GM19467 (cell line): Measurements from ENCODE around the gene RAP1B.

ENCODE experiments used
- ATAC-seq: cut with Tn5 transposase; IDR thresholded peaks from one replicate; pipeline ENCODE4 v1.9.1; 2021; ENCODE audit warnings: mild to moderate bottlenecking, moderate library complexity; ENCODE audit not compliant: unreplicated experiment

RAP1B gene

DNA sequence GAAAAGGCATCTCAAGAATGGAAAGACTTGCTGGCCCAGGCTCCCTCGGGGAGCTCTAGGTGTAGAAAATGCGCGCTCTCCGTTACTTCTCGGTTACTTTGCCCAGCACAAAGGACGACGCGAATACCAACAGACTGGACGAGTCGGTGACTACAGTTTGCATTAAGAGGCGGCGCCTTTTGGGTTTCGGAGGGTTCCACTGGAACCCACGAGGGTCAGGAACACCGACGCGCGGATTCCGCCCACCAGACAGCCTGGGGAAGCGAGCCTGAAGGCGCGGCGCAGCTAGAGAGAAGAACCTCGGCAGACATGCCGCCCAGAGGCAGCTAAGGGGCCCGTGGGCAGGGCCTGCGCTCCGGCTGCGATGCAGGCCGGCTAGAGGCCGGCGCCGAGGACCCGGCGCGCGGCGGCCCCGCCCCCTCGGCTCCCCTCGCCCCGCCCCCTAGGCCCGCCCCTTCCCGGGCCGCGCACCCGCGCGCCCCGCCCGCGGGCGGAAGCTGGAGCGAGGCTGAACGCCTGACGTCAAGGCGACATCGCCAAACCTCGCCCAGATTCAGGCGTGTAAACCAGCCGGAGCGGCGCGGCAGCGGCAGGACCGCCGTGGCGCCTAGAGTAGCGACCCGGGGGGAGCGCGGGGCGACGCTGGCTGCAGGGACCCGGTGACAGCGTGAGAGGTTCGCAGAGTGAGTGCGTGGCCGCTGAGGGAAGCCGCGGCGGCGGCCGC, at the start of gene RAP1B:
Gene RAP1B (plus strand): TSS at position 530 of the 724 bp plus-strand sequence. CDS start 37,826 bp downstream, outside the sequence.
- ATAC-seq = peak; percentile 82

- ATAC-seq = no peak
Measured at GRCh38 chr12:68561830-68562229, 48.9 kb upstream of the RAP1B start.

- no peak for ATAC-seq
Measured at GRCh38 chr12:68564166-68564565, 46.5 kb upstream of the RAP1B start.

GRCh38 chr12:68565391-68565903, 45.3 kb upstream of the RAP1B start:
- no peak for ATAC-seq

GRCh38 chr12:68568922-68569569, 41.7 kb upstream of the RAP1B start:
- no peak for ATAC-seq

DNA sequence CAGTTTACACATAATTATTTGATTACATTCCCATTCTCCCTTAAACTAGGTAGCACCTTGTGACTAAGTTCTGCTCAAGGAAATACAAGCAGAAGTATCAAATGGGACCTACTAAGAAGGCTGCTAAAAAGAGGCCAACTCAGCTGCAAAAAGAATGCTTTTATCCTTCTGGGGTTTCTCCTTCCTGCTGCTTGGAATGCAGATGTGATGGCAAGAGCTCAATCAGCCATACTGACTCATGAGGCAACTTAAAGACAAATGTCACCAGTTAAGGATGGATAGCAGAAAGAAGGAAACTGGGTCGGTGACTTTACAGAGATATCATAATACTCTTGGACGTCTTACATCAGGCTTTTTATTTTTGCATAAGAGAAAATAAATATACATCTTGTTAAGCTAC, 38.0 kb upstream of the RAP1B start:
- ATAC-seq = no peak

GRCh38 chr12:68573406-68573805, 37.3 kb upstream of the RAP1B start:
- no peak for ATAC-seq

- no peak for ATAC-seq
Measured at GRCh38 chr12:68577949-68578348, 32.8 kb upstream of the RAP1B start.

DNA sequence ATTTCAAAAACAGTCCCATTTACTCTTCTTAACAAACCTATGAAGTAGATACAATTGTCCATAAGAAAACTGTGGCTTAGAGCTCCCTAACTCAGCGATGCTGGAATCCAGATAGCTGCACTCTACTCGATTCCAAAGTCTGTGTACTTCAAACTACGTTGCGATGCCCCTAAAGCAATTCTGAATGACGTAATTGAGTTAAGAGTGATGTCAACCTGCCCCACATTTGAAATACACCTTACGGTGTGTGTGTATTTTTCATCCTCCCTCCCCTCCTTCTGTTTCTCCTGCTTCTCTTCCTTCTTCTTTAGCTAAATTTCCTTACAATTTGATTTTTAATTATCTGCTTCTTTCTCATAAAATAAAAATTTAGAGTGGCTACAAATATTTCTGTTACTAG, 31.9 kb upstream of the RAP1B start:
- ATAC-seq = no peak

- no peak for ATAC-seq
Measured at GRCh38 chr12:68579254-68579653, 31.4 kb upstream of the RAP1B start.

GRCh38 chr12:68580911-68581310, 29.8 kb upstream of the RAP1B start:
- no peak for ATAC-seq

- ATAC-seq = no peak
Measured at GRCh38 chr12:68581926-68582325, 28.8 kb upstream of the RAP1B start.

DNA sequence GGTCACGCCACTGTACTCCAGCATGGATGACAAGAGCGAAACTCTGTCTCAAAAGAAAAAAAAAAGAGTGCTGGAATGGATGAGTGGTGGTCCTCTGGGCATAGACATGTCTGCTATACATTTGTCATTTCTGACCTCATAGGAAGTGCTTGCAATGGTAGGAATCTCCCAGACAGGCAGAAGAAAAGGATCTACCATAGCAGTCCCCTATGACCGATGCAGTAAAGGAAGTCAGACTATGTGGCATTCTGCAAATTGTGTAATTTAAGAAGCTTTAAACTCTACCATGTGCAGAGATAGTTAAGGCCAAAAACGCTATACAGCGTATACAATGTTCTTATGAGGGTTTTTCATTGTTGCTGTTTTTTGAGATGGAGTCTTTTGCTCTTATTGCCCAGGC, 24.7 kb upstream of the RAP1B start:
- ATAC-seq = no peak

DNA sequence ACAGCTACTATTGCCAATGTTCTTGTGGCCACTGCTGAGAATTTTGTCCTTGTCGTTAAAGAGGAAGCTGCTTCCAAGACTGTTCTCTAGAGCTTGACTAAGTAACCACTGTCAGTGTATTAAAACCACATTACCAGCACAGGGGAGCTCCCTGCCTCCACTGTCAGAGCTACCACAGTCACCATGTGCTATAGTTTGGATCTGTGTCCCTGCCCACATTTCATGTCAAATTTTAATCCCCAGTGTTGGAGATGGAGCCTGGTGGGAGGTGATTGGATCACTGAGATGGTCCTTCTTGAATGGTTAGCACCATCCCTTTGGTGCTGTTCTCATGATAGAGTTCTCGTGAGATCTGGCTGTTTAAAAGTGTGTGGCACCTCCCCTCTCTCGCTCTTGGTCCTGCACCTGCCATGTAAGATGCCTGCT, 23.2 kb upstream of the RAP1B start:
- no peak for ATAC-seq

DNA sequence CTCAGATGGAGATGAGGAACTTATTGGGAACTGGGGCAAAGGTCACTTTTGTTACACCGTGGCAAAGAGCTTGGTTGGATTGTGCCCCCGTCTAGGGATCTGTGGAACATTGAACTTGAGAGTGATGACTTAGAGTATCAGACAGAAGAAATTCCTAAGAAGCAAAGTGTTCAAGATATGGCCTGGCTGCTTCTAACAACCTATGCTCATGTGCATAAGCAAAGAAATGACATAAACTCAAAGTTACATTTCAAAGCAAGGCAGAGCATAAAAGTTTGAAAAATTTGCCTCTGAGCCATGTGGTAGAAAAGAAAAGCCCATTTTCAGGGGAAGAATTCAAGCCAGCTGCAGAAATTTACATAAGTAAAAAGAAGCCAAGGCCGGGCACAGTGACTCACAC, 21.5 kb upstream of the RAP1B start:
- no peak for ATAC-seq

GRCh38 chr12:68591734-68592418, 18.8 kb upstream of the RAP1B start:
- ATAC-seq = no peak

- no peak for ATAC-seq
Measured at GRCh38 chr12:68595241-68595640, 15.5 kb upstream of the RAP1B start.

DNA sequence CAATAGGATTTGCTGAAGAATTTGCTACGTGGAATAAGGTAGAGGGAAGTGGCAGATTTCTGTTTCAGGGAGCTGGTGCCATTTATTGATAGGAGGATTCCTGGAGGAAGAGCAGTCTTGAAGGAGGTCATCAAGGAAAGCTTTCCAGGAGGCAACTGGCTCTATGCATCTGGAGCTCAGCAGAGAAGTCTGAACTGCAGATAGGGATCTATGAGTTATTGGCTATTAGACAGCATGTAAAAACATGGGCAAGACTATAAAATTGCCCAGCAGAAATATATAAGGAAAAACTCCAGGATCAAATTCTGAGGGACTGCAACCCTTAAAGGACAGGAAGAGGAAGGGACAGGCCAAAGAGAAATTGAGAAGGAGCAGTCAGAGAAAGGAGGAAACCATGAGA, 8.9 kb upstream of the RAP1B start:
- no peak for ATAC-seq

DNA sequence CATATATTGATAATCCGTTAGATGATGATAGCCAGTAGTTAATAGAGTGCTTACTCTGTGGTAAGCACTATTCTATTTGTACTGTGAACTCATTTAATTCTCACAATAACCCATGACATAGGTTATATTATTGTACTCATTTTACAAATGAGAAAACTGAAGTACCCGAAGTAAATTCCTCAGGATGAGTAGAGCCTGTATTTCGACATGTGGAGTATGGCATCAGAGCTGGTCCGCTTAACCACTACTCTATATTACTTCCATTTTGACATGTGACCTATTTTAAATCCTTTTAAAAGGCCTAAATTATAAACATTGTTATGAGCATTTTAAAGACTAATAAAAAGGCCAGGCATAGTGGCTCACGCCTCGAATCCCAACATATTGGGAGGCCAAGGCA, 8.0 kb upstream of the RAP1B start:
- ATAC-seq = no peak

DNA sequence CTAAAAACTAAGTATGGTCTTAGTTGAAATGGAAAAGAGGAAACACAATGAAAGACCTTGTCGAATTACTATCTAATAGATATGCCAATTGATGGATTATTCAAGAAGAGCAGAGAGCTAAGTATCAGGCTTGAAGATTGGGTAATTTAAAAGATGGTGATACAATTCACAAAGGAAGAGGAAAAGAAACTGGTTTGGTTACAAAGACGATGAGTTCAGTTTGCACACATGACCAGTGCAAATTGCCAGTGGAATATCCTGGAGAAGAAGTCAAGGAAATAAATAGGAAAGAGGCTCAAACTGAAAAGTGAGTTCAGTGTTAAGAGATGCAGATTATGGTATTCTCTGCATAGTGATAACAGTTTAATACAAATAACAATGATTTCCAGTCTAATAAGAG, 2.5 kb upstream of the RAP1B start:
- no peak for ATAC-seq

DNA sequence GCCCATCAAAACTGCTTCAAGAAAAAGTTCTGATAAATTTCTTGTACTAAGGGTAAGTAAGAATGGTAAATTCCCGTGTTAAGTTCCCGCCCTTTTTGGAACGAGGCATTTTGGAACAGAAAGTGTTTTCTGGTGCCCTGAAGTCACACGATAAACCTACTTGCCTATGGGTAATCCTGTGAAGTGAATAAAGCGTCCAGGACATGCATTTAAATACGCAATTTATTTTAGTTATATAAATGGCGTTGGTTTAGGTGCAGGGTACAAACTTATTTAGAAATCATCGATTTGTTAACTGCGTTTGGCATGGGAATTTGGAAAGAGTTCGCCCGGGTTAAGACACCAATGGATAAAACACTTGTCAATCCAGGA, 715 bp upstream of the RAP1B start:
- ATAC-seq = no peak
